OCI-LY1 (cell line): ENCODE measurements around the gene PIKFYVE.

ENCODE experiments used
- EZH2 ChIP-seq: fragments of 200-600 bp; sonication (generic), shearing (Covaris generic); IDR thresholded peaks from 2 replicates; pipeline ENCODE4 v1.8.0; 2017; ENCODE audit warnings: borderline replicate concordance, mixed run types, mild to moderate bottlenecking, antibody characterized with exemption, low read length, moderate library complexity, mixed read lengths
- TF ChIP-seq, protein P1 (sequence below): fragments of 200-600 bp; sonication (generic), shearing (Covaris generic); IDR thresholded peaks from 2 replicates; pipeline ENCODE4 v1.5.1; 2017; ENCODE audit warnings: mild to moderate bottlenecking, antibody characterized with exemption, low read length, moderate library complexity, mixed read lengths

DNA sequence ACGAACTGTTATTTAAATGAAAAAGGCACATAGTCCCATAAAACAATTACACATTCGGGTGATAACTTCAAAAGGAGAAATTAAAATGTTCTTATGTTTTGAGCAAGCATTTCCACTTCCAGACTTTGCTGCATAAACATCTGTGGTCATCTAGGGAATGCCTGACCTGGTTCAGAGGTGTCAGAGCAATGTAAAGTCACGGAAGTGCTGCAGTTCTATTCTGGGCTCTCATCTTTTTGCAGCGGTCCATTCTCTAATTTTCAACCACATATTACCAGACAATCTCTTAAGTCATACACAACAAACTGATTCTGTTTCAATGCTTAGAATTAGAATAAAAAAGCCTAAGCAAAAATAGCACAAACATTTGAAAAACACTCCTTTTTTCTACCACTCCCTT, 118.6 kb downstream of the PIKFYVE start:
- TF ChIP-seq, protein P1, sequence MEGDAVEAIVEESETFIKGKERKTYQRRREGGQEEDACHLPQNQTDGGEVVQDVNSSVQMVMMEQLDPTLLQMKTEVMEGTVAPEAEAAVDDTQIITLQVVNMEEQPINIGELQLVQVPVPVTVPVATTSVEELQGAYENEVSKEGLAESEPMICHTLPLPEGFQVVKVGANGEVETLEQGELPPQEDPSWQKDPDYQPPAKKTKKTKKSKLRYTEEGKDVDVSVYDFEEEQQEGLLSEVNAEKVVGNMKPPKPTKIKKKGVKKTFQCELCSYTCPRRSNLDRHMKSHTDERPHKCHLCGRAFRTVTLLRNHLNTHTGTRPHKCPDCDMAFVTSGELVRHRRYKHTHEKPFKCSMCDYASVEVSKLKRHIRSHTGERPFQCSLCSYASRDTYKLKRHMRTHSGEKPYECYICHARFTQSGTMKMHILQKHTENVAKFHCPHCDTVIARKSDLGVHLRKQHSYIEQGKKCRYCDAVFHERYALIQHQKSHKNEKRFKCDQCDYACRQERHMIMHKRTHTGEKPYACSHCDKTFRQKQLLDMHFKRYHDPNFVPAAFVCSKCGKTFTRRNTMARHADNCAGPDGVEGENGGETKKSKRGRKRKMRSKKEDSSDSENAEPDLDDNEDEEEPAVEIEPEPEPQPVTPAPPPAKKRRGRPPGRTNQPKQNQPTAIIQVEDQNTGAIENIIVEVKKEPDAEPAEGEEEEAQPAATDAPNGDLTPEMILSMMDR, result no peak
- no peak for TF ChIP-seq EZH2
